GM23248 (cell line): Measurements from ENCODE around the gene CELSR2. TPM values are rescaled to one million over a fixed set of nuclear protein-coding genes. Genes with fewer than 3 reads are reported as not detected.

Source experiments
- DNase-seq: peaks from one replicate; pipeline ENCODE4 v3.0.0-alpha.2; 2015
- H2AFZ ChIP-seq: fragments of 200-600 bp; sonication (generic); 2 replicates; pipeline ENCODE4 v1.6.1; 2016; ENCODE audit warnings: antibody characterized with exemption
- H3F3A ChIP-seq: fragments of 200-600 bp; sonication (generic); 2 replicates; pipeline ENCODE4 v1.6.1; 2016; ENCODE audit warnings: mild to moderate bottlenecking, antibody characterized with exemption, mixed run types; ENCODE audit not compliant: insufficient read depth
- H3K27ac ChIP-seq: fragments of 200-600 bp; sonication (generic); 2 replicates; pipeline ENCODE4 v1.5.1; 2016; ENCODE audit warnings: mild to moderate bottlenecking
- H3K27me3 ChIP-seq: fragments of 200-600 bp; sonication (generic); replicated peaks from 2 replicates; pipeline ENCODE4 v1.6.1; 2016; ENCODE audit warnings: mild to moderate bottlenecking; ENCODE audit not compliant: insufficient read depth
- H3K36me3 ChIP-seq: fragments of 200-600 bp; sonication (generic); 2 replicates; pipeline ENCODE4 v1.6.1; 2016; ENCODE audit warnings: low read depth, mild to moderate bottlenecking
- H3K4me1 ChIP-seq: fragments of 200-600 bp; sonication (generic); 2 replicates; pipeline ENCODE4 v1.6.1; 2016; ENCODE audit warnings: mild to moderate bottlenecking; ENCODE audit not compliant: insufficient read depth
- H3K4me2 ChIP-seq: fragments of 200-600 bp; sonication (generic); one replicate; pipeline ENCODE4 v1.6.1; 2016; ENCODE audit warnings: mild to moderate bottlenecking; ENCODE audit not compliant: unreplicated experiment
- H3K4me3 ChIP-seq: fragments of 200-600 bp; sonication (generic); 2 replicates; pipeline ENCODE4 v1.5.1; 2016; ENCODE audit warnings: mild to moderate bottlenecking
- H3K79me2 ChIP-seq: fragments of 200-600 bp; sonication (generic); 2 replicates; pipeline ENCODE4 v1.6.1; 2016; ENCODE audit warnings: mild to moderate bottlenecking; ENCODE audit not compliant: insufficient read depth
- H3K9ac ChIP-seq: fragments of 200-600 bp; sonication (generic); 2 replicates; pipeline ENCODE4 v1.6.1; 2016; ENCODE audit warnings: mild to moderate bottlenecking
- H3K9me2 ChIP-seq: fragments of 200-600 bp; sonication (generic); 2 replicates; pipeline ENCODE4 v1.6.1; 2016; ENCODE audit warnings: mixed run types, mild to moderate bottlenecking, moderate library complexity; ENCODE audit not compliant: insufficient read depth
- H3K9me3 ChIP-seq: fragments of 200-600 bp; sonication (generic); one replicate; pipeline ENCODE4 v1.6.1; 2017; ENCODE audit warnings: low read depth
- H4K20me1 ChIP-seq: fragments of 200-600 bp; sonication (generic); 2 replicates; pipeline ENCODE4 v1.6.0; 2016; ENCODE audit not compliant: insufficient read depth
- EZH2 ChIP-seq: fragments of 200-600 bp; sonication (generic); IDR thresholded peaks from 2 replicates; pipeline ENCODE4 v1.6.1; 2018; ENCODE audit warnings: antibody characterized with exemption, mild to moderate bottlenecking; ENCODE audit not compliant: insufficient read depth, poor library complexity, severe bottlenecking
- EZH2phosphoT487 ChIP-seq: fragments of 200-600 bp; sonication (generic); IDR thresholded peaks from 2 replicates; pipeline ENCODE4 v1.6.1; 2018; ENCODE audit warnings: antibody characterized with exemption, moderate library complexity, mild to moderate bottlenecking, low read depth; ENCODE audit not compliant: insufficient read depth
- WGBS, 2 experiments: methylation state at CpG; one replicate each; pipeline ENCODE4 v1.1.6; 2015 to 2017; ENCODE audit warnings: low lambda C conversion rate in 2 of 2, low coverage in 1 of 2; ENCODE audit errors: missing lambda C conversion rate in 2 of 2; 5-methylcytosine and 5-hydroxymethylcytosine counted together
- in situ Hi-C: fragments of 300-500 bp; cut with MboI; formaldehyde crosslinking; loops from 2 replicates; pipeline ENCODE4 v1.15.0; 2020
- polyA plus RNA-seq: library from polyadenylated mRNA; unstranded; fragments of >200 nt; fragmentation: Nextera tagmentation; extraction: Ambion mirVana; gene quantifications from 2 replicates; pipeline ENCODE4 v1.2.1, GENCODE V29; 2016
- total RNA-seq: library from RNA; depleted of rRNA; stranded (reverse); fragments of >200 nt; shearing (Covaris generic); gene quantifications from 2 replicates; pipeline ENCODE4 v1.2.3, GENCODE V29; 2014

The CELSR2 gene
- total and polyA plus RNA-seq, 2 experiments from 2014 or later: 0.11 to 0.32 TPM

- Histone ChIP-seq H3K9me2 (no peaks in the 10 kb centered on the region), H3F3A (no peaks in the 10 kb centered on the region), H3K4me3 (no peak overlapping the region), H2AFZ (no peak overlapping the region), H3K27ac (no peak overlapping the region), H3K9me3 (no peaks in the 10 kb centered on the region), H4K20me1 (no peaks in the 10 kb centered on the region), H3K36me3 (no peaks in the 10 kb centered on the region), H3K4me2 (no peak overlapping the region), H3K4me1 (no peaks in the 10 kb centered on the region), H3K9ac (no peak overlapping the region), H3K79me2 (peaks cover 2% of the 10 kb centered on the region; the same call in 1 of the 2 replicates), H3K27me3 (no peaks in the 10 kb centered on the region)
- TF ChIP-seq EZH2phosphoT487 (no peak), EZH2 (no peak)
- peak; percentile 26 for DNase-seq
- in situ Hi-C loops: no loop called here
- WGBS, 2 experiments: 82 to 85% methylated on average over 9 of the region's 9 CpGs
Observed at GRCh38 chr1:109208836-109209463, 40.4 kb upstream of the CELSR2 start.

- Histone ChIP-seq H3K36me3 (no peaks in the 10 kb centered on the region), H3F3A (peaks cover 8% of the 10 kb centered on the region), H3K27me3 (no peaks in the 10 kb centered on the region), H3K9ac (no peak overlapping the region), H3K27ac (no peak overlapping the region), H4K20me1 (no peaks in the 10 kb centered on the region), H3K9me2 (no peaks in the 10 kb centered on the region), H3K4me2 (no peak overlapping the region), H3K4me1 (no peaks in the 10 kb centered on the region), H3K79me2 (peaks cover 13% of the 10 kb centered on the region), H3K9me3 (no peaks in the 10 kb centered on the region), H3K4me3 (no peak overlapping the region), H2AFZ (no peak overlapping the region)
- TF ChIP-seq EZH2 (no peak), EZH2phosphoT487 (no peak)
- 76 to 80% methylated on average over 8 of the region's 8 CpGs for WGBS, 2 experiments
- in situ Hi-C loops: no loop called here
- no peak for DNase-seq
Observed at GRCh38 chr1:109210058-109210457, 39.3 kb upstream of the CELSR2 start.

- no peak for TF ChIP-seq EZH2phosphoT487
- no peak for TF ChIP-seq EZH2
- peaks cover 9% of the 10 kb centered on the region; the same call in 1 of the 2 replicates for H3K4me1 ChIP-seq
- peak overlapping the region; percentile 93; the same call in 1 of the 2 replicates for H3K9ac ChIP-seq
- H3F3A ChIP-seq: peaks cover 28% of the 10 kb centered on the region
- peak overlapping the region; percentile 93 for H3K4me3 ChIP-seq
- no peak for DNase-seq
- WGBS, 2 experiments: 33 to 34% methylated on average over 9 to 10 of the region's 10 CpGs
- peak overlapping the region; percentile 95 for H3K4me2 ChIP-seq
- no peaks in the 10 kb centered on the region for H3K27me3 ChIP-seq
- in situ Hi-C loops: no loop called here
- no peaks in the 10 kb centered on the region for H4K20me1 ChIP-seq
- H3K9me3 ChIP-seq: no peaks in the 10 kb centered on the region
- H2AFZ ChIP-seq: peak overlapping the region; percentile 76
- H3K27ac ChIP-seq: 0 out of 2 replicates have a peak overlapping the region, but pooled peaks have one; percentile 94
- peaks cover 9% of the 10 kb centered on the region; the same call in 1 of the 2 replicates for H3K36me3 ChIP-seq
- peaks cover 46% of the 10 kb centered on the region for H3K79me2 ChIP-seq
- H3K9me2 ChIP-seq: no peaks in the 10 kb centered on the region
Observed at GRCh38 chr1:109213345-109213823, 36.0 kb upstream of the CELSR2 start.

- DNase-seq: peak; percentile 92
- TF ChIP-seq EZH2phosphoT487 (no peak), EZH2 (no peak)
- Histone ChIP-seq H3K79me2 (peaks cover 53% of the 10 kb centered on the region), H3K9me3 (no peaks in the 10 kb centered on the region), H3F3A (peaks cover 28% of the 10 kb centered on the region), H2AFZ (peak within 1 kb of the TSS; percentile 76), H3K4me3 (peak within 1 kb of the TSS; percentile 93), H3K4me1 (peaks cover 9% of the 10 kb centered on the region; the same call in 1 of the 2 replicates), H4K20me1 (no peaks in the 10 kb centered on the region), H3K27me3 (no peaks in the 10 kb centered on the region), H3K27ac (peak within 1 kb of the TSS; percentile 94), H3K4me2 (peak within 1 kb of the TSS; percentile 95), H3K36me3 (peaks cover 9% of the 10 kb centered on the region; the same call in 1 of the 2 replicates), H3K9ac (peak within 1 kb of the TSS; percentile 93), H3K9me2 (no peaks in the 10 kb centered on the region)
- 0 to 1% methylated on average over 60 to 64 of the region's 64 CpGs for WGBS, 2 experiments
- in situ Hi-C loops: no loop called here
Observed at GRCh38 chr1:109213824-109214693, 35.3 kb upstream of the CELSR2 start, which contains the start of gene SARS1. Gene SARS1, plus strand, starts transcription at chr1:109213918. Its CDS starts 75 bp downstream, at chr1:109213993.
